Measurements from ENCODE around the gene TNKS1BP1. TPM values are rescaled to one million over a fixed set of nuclear protein-coding genes. Genes with fewer than 3 reads are reported as not detected.

The TNKS1BP1 gene, protein sequence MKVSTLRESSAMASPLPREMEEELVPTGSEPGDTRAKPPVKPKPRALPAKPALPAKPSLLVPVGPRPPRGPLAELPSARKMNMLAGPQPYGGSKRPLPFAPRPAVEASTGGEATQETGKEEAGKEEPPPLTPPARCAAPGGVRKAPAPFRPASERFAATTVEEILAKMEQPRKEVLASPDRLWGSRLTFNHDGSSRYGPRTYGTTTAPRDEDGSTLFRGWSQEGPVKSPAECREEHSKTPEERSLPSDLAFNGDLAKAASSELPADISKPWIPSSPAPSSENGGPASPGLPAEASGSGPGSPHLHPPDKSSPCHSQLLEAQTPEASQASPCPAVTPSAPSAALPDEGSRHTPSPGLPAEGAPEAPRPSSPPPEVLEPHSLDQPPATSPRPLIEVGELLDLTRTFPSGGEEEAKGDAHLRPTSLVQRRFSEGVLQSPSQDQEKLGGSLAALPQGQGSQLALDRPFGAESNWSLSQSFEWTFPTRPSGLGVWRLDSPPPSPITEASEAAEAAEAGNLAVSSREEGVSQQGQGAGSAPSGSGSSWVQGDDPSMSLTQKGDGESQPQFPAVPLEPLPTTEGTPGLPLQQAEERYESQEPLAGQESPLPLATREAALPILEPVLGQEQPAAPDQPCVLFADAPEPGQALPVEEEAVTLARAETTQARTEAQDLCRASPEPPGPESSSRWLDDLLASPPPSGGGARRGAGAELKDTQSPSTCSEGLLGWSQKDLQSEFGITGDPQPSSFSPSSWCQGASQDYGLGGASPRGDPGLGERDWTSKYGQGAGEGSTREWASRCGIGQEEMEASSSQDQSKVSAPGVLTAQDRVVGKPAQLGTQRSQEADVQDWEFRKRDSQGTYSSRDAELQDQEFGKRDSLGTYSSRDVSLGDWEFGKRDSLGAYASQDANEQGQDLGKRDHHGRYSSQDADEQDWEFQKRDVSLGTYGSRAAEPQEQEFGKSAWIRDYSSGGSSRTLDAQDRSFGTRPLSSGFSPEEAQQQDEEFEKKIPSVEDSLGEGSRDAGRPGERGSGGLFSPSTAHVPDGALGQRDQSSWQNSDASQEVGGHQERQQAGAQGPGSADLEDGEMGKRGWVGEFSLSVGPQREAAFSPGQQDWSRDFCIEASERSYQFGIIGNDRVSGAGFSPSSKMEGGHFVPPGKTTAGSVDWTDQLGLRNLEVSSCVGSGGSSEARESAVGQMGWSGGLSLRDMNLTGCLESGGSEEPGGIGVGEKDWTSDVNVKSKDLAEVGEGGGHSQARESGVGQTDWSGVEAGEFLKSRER (N-terminal part only)
- total RNA-seq (2012; rRNA removed): 48.2 and 67.3 TPM in 2 replicates

DNA sequence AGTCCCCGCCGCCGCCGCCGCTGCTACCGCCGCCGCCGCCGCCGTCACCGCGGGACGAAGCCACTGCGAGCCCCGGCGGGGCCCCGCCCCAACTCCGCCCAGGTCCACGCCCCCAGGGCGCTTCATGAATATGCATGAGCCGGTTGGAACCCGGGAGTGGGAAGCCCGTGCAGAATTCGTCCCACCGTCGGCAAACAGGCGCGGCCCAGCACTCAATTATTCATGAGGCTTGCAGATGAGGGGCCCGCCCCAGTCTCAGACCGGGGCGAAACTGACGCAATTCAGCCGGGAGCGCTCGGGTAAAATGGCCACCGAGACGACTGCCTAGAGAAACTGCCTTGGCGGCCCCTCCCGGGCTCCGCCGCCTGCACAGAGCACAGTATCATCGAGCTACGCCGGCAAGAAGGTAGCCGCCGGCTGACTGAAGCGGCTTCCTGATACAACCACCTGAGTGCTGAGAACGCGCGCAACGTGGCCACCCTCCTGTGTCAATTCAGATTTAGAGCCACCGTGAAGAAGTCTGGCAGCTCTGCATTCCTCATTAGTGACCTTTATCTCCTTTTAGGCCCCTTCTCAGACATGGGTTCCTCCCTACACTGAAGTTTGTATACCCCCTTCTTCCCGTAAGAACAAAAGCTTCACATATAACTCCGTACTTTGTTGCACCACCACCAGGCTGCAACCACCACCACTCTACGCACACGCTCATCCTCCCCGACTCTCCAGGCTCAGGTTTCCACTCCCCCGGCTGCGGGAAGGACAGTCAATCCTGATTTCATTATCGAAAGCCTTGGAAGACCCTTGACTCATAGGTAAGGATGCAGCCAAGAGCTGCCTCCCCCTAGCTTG lies at the start of gene TNKS1BP1:
Gene TNKS1BP1 (minus strand): TSS at position 67 of the 849 bp plus-strand sequence. CDS start 3,067 bp downstream, outside the sequence.
- no peaks in the 10 kb centered on the region for H3K27me3 ChIP-seq (ENCODE audit: control insufficient read depth, insufficient read depth, low read length)
- H3K9me3 ChIP-seq (replicated peaks; ENCODE audit: low read length): no peaks in the 10 kb centered on the region
- peak within 1 kb of the TSS; percentile 91 for H3K4me3 ChIP-seq (ENCODE audit: low read length)
- H3K36me3 ChIP-seq (ENCODE audit: insufficient read depth, low read length): peaks cover 53% of the 10 kb centered on the region
- peak within 1 kb of the TSS; percentile 95 for H3K4me2 ChIP-seq (ENCODE audit: low read length)
- H3K9ac ChIP-seq (ENCODE audit: low read depth, low read length): peak within 1 kb of the TSS; percentile 91
- H3K4me1 ChIP-seq (ENCODE audit: control insufficient read depth, insufficient read depth, low read length): peaks cover 49% of the 10 kb centered on the region

DNA sequence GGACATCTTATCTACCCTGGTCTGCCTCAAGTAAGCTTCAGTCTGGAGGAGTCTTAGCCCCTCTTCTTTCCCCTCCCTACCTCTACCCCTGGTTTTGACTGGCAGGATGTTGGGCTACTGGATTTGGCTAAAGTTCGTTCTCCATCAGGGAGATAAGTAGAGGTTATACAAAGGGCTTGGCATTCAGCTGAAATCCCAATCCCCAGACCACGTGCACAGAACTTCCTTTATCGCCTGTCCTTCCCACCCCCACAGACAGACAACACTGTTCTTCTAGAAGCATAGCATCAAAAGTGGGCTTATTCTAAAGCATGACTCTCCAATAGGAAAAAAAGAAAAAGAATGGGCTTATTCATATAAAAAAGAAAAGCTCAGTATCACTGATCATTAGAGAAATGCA lies 48.4 kb upstream of the TNKS1BP1 start:
- no peaks in the 10 kb centered on the region for H3K36me3 ChIP-seq (ENCODE audit: insufficient read depth, low read length)
- H3K4me3 ChIP-seq (ENCODE audit: low read length): no peak overlapping the region
- peaks cover 5% of the 10 kb centered on the region for H3K4me1 ChIP-seq (ENCODE audit: control insufficient read depth, insufficient read depth, low read length)
- H3K4me2 ChIP-seq (ENCODE audit: low read length): no peak overlapping the region
- H3K9ac ChIP-seq (ENCODE audit: low read depth, low read length): no peak overlapping the region
- H3K9me3 ChIP-seq (replicated peaks; ENCODE audit: low read length): no peaks in the 10 kb centered on the region
- peaks cover 42% of the 10 kb centered on the region for H3K27me3 ChIP-seq (ENCODE audit: control insufficient read depth, insufficient read depth, low read length)

DNA sequence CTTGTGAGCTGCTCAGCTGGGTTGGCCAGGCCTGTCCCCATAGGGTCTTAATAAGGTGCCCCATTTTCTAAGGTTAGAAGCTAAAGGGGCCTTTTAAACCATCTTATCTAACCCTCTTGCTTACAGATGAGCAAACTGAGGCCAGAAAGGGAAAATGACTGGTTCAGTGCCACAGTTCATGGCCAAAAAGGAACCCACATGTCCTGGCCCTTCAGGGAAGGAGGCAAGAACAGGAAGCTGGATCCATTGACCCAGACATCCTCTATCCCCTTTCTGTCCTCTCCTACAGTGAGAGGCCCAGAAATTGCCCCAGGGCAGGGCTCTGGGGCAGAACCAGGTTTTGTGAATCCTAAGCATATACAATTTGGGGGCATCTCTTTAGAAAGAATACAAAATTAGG lies 46.2 kb upstream of the TNKS1BP1 start:
- no peaks in the 10 kb centered on the region for H3K36me3 ChIP-seq (ENCODE audit: insufficient read depth, low read length)
- no peaks in the 10 kb centered on the region for H3K9me3 ChIP-seq (replicated peaks; ENCODE audit: low read length)
- no peak overlapping the region for H3K4me2 ChIP-seq (ENCODE audit: low read length)
- peaks cover 36% of the 10 kb centered on the region for H3K27me3 ChIP-seq (ENCODE audit: control insufficient read depth, insufficient read depth, low read length)
- H3K9ac ChIP-seq (ENCODE audit: low read depth, low read length): no peak overlapping the region
- H3K4me1 ChIP-seq (ENCODE audit: control insufficient read depth, insufficient read depth, low read length): peaks cover 5% of the 10 kb centered on the region
- H3K4me3 ChIP-seq (ENCODE audit: low read length): no peak overlapping the region

DNA sequence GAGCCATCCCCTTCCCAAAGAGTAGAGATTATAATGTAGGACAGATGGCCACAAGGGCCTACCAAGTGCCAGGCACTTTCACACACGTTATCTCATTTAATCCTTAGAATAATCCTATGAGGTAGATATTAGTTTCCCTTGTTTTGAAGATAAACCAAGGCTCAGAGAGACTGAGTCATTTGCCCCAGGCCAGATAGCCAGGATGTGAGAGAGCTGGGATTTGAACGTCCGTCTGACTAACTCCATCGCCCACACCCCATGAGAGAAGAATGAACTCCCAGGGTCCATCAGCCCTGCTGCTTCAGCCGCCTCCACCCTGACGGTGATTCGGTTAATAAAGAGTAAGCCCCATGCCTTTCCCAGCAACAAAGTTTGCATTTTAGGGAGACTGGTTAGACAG lies 45.5 kb upstream of the TNKS1BP1 start:
- Histone ChIP-seq H3K4me2 (ENCODE audit: low read length) (no peak overlapping the region), H3K36me3 (ENCODE audit: insufficient read depth, low read length) (no peaks in the 10 kb centered on the region), H3K4me1 (ENCODE audit: control insufficient read depth, insufficient read depth, low read length) (peaks cover 5% of the 10 kb centered on the region), H3K9me3 (replicated peaks; ENCODE audit: low read length) (no peaks in the 10 kb centered on the region), H3K4me3 (ENCODE audit: low read length) (no peak overlapping the region), H3K27me3 (ENCODE audit: control insufficient read depth, insufficient read depth, low read length) (peaks cover 42% of the 10 kb centered on the region), H3K9ac (ENCODE audit: low read depth, low read length) (no peak overlapping the region)

DNA sequence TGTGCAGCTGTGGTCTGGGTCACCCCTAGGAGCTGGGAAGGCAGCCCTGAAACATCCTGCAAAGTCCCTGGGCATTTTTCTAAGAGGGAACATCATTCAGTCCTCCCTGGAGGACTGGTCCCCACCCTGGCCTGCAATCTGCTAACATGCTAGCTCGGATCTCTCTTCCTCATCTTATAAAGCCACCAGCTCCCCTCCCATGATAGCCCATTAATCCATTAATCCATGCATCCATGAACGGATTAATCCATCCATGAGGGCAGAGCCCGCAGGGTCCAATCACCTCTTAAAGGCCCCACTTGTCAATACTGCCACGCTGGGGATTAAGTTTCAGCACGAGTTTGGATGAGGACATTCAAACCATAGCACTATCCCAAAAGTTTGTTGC lies 44.1 kb upstream of the TNKS1BP1 start:
- H3K4me1 ChIP-seq (ENCODE audit: control insufficient read depth, insufficient read depth, low read length): peaks cover 5% of the 10 kb centered on the region
- H3K4me3 ChIP-seq (ENCODE audit: low read length): no peak overlapping the region
- no peak overlapping the region for H3K4me2 ChIP-seq (ENCODE audit: low read length)
- no peak overlapping the region for H3K9ac ChIP-seq (ENCODE audit: low read depth, low read length)
- no peaks in the 10 kb centered on the region for H3K9me3 ChIP-seq (replicated peaks; ENCODE audit: low read length)
- peaks cover 52% of the 10 kb centered on the region for H3K27me3 ChIP-seq (ENCODE audit: control insufficient read depth, insufficient read depth, low read length)
- H3K36me3 ChIP-seq (ENCODE audit: insufficient read depth, low read length): no peaks in the 10 kb centered on the region

DNA sequence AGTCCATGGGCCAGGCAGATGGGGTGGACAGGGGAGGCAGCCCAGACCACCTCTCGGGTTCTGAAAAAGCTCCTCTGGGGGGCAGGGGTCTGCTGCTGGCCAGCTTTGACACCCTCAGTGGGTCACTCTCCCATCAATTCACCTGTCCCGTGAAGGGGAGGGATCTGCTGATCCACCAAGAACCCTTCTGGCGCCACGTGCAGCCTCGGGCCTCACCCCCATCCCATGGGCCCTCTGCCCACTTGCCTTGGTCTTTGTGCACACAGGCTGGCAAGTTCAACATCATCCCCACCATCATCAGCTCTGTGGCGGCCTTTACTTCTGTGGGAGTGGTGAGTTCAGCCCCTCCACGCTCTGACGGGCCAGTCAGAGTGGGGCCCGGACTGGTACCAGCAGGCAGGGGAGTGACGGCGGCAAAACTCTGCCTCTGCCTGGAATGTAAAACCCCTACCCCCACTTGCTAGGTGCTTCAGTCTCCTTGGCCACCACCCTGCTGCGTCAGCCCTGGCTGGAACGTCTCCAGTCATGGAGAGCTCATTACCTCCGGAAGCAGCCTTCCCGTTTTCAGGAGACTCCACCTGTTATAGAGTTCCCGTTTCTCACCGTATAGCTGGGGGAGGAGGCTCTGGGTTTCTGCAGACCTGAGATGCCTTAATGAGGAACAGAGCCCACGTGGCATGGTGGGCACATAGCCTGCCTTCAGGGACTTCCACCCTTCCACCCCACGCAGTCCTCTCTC lies 43.5 kb upstream of the TNKS1BP1 start:
- H3K9ac ChIP-seq (ENCODE audit: low read depth, low read length): no peak overlapping the region
- H3K4me2 ChIP-seq (ENCODE audit: low read length): no peak overlapping the region
- H3K4me3 ChIP-seq (ENCODE audit: low read length): no peak overlapping the region
- peaks cover 5% of the 10 kb centered on the region for H3K4me1 ChIP-seq (ENCODE audit: control insufficient read depth, insufficient read depth, low read length)
- no peaks in the 10 kb centered on the region for H3K9me3 ChIP-seq (replicated peaks; ENCODE audit: low read length)
- H3K27me3 ChIP-seq (ENCODE audit: control insufficient read depth, insufficient read depth, low read length): peaks cover 57% of the 10 kb centered on the region
- H3K36me3 ChIP-seq (ENCODE audit: insufficient read depth, low read length): no peaks in the 10 kb centered on the region

DNA sequence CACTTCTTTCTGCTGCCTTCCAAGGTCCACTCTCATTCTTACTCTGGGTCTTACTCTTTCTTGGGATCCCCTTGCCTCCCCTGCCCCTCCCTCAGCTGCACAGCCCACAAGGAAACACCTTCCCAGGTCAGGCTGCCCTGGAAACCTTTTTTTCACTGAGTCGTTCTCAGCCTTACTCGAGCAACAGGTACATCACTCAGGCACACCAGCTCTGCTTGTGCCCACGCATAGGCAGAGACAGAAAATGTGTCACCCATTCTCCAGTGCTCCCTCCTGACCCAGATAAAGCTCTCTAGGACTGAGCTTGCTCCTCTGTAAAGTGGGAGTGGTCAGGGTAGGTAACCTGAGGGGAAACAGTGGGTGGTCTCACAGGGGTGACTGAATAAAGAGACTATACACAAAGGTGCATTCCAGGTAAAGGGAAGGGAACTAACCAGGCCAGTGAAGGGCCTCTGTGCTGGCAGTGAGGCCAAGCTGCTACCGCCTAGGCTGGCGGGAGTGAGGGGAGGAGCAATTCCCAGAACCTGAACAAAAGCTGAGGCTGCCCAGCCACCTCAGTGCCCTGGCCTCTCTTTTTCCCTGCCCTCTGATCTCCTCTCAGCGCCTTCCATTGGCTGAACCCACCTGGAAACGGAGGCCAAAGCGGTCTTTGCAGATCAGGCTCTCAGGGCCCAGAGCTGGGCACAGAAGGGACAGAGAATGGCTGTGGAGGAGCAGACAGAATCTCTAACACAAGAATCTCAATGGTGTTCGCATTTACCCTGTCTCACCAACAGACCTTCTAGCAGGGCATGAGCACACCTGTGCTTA lies 40.3 kb upstream of the TNKS1BP1 start:
- peaks cover 1% of the 10 kb centered on the region for H3K4me1 ChIP-seq (ENCODE audit: control insufficient read depth, insufficient read depth, low read length)
- H3K4me3 ChIP-seq (ENCODE audit: low read length): no peak overlapping the region
- no peaks in the 10 kb centered on the region for H3K9me3 ChIP-seq (replicated peaks; ENCODE audit: low read length)
- H3K36me3 ChIP-seq (ENCODE audit: insufficient read depth, low read length): no peaks in the 10 kb centered on the region
- H3K9ac ChIP-seq (ENCODE audit: low read depth, low read length): no peak overlapping the region
- no peak overlapping the region for H3K4me2 ChIP-seq (ENCODE audit: low read length)
- H3K27me3 ChIP-seq (ENCODE audit: control insufficient read depth, insufficient read depth, low read length): peaks cover 57% of the 10 kb centered on the region

DNA sequence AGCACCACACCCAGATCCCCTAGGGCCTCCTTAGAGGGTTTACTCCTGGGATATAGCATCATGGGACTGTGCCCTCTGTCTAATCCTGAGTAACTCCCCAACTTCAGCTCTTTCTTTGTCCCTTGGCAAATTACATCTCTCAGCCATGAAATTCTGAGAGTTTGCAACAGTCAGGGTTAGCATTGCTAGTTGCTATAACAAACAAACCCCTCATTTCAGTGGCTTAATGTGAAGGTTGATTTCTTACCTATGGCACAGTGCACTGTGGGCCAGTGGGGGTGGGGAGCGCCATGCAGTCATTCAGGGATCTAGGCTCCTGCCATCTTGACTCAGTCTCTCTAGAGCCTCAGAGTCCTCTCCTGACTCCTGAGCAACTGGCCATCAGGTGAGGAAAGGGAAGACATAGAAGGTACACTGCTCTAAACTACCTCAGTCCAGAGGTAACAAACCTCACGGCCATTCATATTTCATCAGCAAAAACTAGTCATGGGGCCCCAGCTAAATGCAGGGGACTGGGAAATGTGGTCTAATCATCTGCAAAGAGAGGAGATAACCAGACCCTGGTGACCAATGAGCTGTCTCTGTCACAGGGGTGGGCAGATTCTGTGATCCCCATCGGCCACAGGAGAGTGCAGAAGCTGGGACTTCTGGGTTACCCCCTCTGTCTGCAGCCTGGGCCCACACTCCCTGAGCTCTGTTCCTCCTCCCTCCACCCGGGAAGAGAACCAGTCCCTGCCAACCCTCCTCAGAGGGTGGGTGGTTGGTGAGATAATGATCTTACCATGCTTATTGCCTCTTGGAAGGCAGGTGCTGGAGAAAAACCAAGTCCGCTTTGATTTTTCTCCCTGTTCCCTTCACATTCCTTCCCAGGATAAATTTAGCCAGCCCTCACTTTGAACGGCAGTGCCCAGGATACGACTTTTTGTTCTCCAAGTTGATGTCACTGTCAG lies 38.7 kb upstream of the TNKS1BP1 start:
- Histone ChIP-seq H3K27me3 (ENCODE audit: control insufficient read depth, insufficient read depth, low read length) (peaks cover 66% of the 10 kb centered on the region), H3K9me3 (replicated peaks; ENCODE audit: low read length) (no peaks in the 10 kb centered on the region), H3K36me3 (ENCODE audit: insufficient read depth, low read length) (no peaks in the 10 kb centered on the region), H3K4me3 (ENCODE audit: low read length) (no peak overlapping the region), H3K4me1 (ENCODE audit: control insufficient read depth, insufficient read depth, low read length) (no peaks in the 10 kb centered on the region), H3K4me2 (ENCODE audit: low read length) (no peak overlapping the region), H3K9ac (ENCODE audit: low read depth, low read length) (no peak overlapping the region)

DNA sequence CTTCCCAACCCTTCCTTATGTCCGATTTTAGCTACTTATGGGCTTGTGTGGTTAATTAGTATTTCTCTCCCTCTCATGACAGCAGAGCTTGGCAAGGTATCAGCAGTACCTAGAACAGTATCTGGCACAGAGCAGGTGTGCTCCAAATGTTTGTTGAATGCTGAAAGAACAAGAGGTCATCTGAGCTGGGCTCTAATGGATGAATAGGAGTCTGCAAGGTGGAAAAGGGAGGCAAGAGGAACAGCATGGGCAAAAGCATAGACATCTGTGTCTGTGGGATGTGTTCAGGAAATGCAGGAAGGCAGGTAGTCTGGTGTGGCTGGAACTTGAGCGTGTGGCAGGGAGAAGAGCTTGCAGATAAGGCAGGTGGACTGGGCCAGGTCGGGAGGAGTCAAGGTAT lies 37.2 kb upstream of the TNKS1BP1 start:
- Histone ChIP-seq H3K36me3 (ENCODE audit: insufficient read depth, low read length) (no peaks in the 10 kb centered on the region), H3K27me3 (ENCODE audit: control insufficient read depth, insufficient read depth, low read length) (peaks cover 59% of the 10 kb centered on the region), H3K4me2 (ENCODE audit: low read length) (no peak overlapping the region), H3K9me3 (replicated peaks; ENCODE audit: low read length) (no peaks in the 10 kb centered on the region), H3K4me3 (ENCODE audit: low read length) (no peak overlapping the region), H3K4me1 (ENCODE audit: control insufficient read depth, insufficient read depth, low read length) (no peaks in the 10 kb centered on the region), H3K9ac (ENCODE audit: low read depth, low read length) (no peak overlapping the region)
